ENCODE results near the gene HLA-DOB.

Gene HLA-DOB

GRCh38 chr6:32774426-32774825 lies 42.4 kb downstream of the HLA-DOB start:
- H3K27ac ChIP-seq (ENCODE audit: low read depth, low read length, poor library complexity, severe bottlenecking) = no peak overlapping the region
- no peaks in the 10 kb centered on the region for H3K79me2 ChIP-seq (ENCODE audit: insufficient read depth, low read length)
- H4K20me1 ChIP-seq (ENCODE audit: insufficient read depth, low read length) = no peaks in the 10 kb centered on the region
- H3K36me3 ChIP-seq (ENCODE audit: insufficient read depth, low read length) = no peaks in the 10 kb centered on the region
- no peak overlapping the region for H3K4me3 ChIP-seq (ENCODE audit: low read depth, low read length, poor library complexity, severe bottlenecking)
- TF ChIP-seq EZH2 (IDR thresholded peaks at IDR 0.05; ENCODE audit: borderline replicate concordance, low read length) (no peak), CTCF (IDR thresholded peaks at IDR 0.05; ENCODE audit: low read length) (no peak)
- H3K27me3 ChIP-seq (ENCODE audit: insufficient read depth, low read length) = no peaks in the 10 kb centered on the region
- no peaks in the 10 kb centered on the region for H3K9me2 ChIP-seq (ENCODE audit: low read depth, low read length)
- no peak overlapping the region for H2AFZ ChIP-seq (ENCODE audit: low read length)
- H3K4me2 ChIP-seq (ENCODE audit: low read length) = no peak overlapping the region
- no peaks in the 10 kb centered on the region for H3K9me3 ChIP-seq (ENCODE audit: low read length)
- H3K4me1 ChIP-seq (ENCODE audit: insufficient read depth, low read length, severe bottlenecking) = no peaks in the 10 kb centered on the region
- no peaks in the 10 kb centered on the region for H3F3A ChIP-seq (ENCODE audit: insufficient read depth, low read length)
- H3K9ac ChIP-seq (ENCODE audit: low read length) = no peak overlapping the region

- no peaks in the 10 kb centered on the region for H3K36me3 ChIP-seq (ENCODE audit: insufficient read depth, low read length)
- no peaks in the 10 kb centered on the region for H3K27me3 ChIP-seq (ENCODE audit: insufficient read depth, low read length)
- H3K4me1 ChIP-seq (ENCODE audit: insufficient read depth, low read length, severe bottlenecking) = no peaks in the 10 kb centered on the region
- H3K9ac ChIP-seq (ENCODE audit: low read length) = no peak overlapping the region
- TF ChIP-seq EZH2 (IDR thresholded peaks at IDR 0.05; ENCODE audit: borderline replicate concordance, low read length) (no peak), CTCF (IDR thresholded peaks at IDR 0.05; ENCODE audit: low read length) (no peak)
- no peaks in the 10 kb centered on the region for H3F3A ChIP-seq (ENCODE audit: insufficient read depth, low read length)
- no peaks in the 10 kb centered on the region for H3K79me2 ChIP-seq (ENCODE audit: insufficient read depth, low read length)
- no peak overlapping the region for H3K27ac ChIP-seq (ENCODE audit: low read depth, low read length, poor library complexity, severe bottlenecking)
- no peaks in the 10 kb centered on the region for H4K20me1 ChIP-seq (ENCODE audit: insufficient read depth, low read length)
- H3K9me3 ChIP-seq (ENCODE audit: low read length) = no peaks in the 10 kb centered on the region
- no peak overlapping the region for H3K4me3 ChIP-seq (ENCODE audit: low read depth, low read length, poor library complexity, severe bottlenecking)
- no peaks in the 10 kb centered on the region for H3K9me2 ChIP-seq (ENCODE audit: low read depth, low read length)
- no peak overlapping the region for H3K4me2 ChIP-seq (ENCODE audit: low read length)
- H2AFZ ChIP-seq (ENCODE audit: low read length) = no peak overlapping the region
Measured at GRCh38 chr6:32772656-32773055, 44.1 kb downstream of the HLA-DOB start.

- H2AFZ ChIP-seq (ENCODE audit: low read length) = no peak overlapping the region
- H3K27me3 ChIP-seq (ENCODE audit: insufficient read depth, low read length) = no peaks in the 10 kb centered on the region
- no peaks in the 10 kb centered on the region for H4K20me1 ChIP-seq (ENCODE audit: insufficient read depth, low read length)
- H3K4me2 ChIP-seq (ENCODE audit: low read length) = no peak overlapping the region
- H3K27ac ChIP-seq (ENCODE audit: low read depth, low read length, poor library complexity, severe bottlenecking) = no peak overlapping the region
- H3K9me3 ChIP-seq (ENCODE audit: low read length) = no peaks in the 10 kb centered on the region
- H3K36me3 ChIP-seq (ENCODE audit: insufficient read depth, low read length) = no peaks in the 10 kb centered on the region
- H3K79me2 ChIP-seq (ENCODE audit: insufficient read depth, low read length) = no peaks in the 10 kb centered on the region
- TF ChIP-seq EZH2 (IDR thresholded peaks at IDR 0.05; ENCODE audit: borderline replicate concordance, low read length) (no peak), CTCF (IDR thresholded peaks at IDR 0.05; ENCODE audit: low read length) (no peak)
- no peaks in the 10 kb centered on the region for H3K9me2 ChIP-seq (ENCODE audit: low read depth, low read length)
- H3K9ac ChIP-seq (ENCODE audit: low read length) = no peak overlapping the region
- H3K4me3 ChIP-seq (ENCODE audit: low read depth, low read length, poor library complexity, severe bottlenecking) = no peak overlapping the region
- no peaks in the 10 kb centered on the region for H3K4me1 ChIP-seq (ENCODE audit: insufficient read depth, low read length, severe bottlenecking)
- H3F3A ChIP-seq (ENCODE audit: insufficient read depth, low read length) = no peaks in the 10 kb centered on the region
Measured at GRCh38 chr6:32764048-32764447, 52.8 kb downstream of the HLA-DOB start.
